Transverse colon (tissue), 4 donors: ENCODE data around the gene LCORL. TPM values are rescaled to one million over a fixed set of nuclear protein-coding genes. Genes with fewer than 3 reads are reported as not detected.

Source experiments
- DNase-seq: peaks from one replicate; pipeline ENCODE4 v3.0.0-alpha.2; 2019
- H3K27ac ChIP-seq, 4 donors: fragments of 200-600 bp; sonication (generic); 2 replicates each; pipeline ENCODE4 v1.5.1; 2016 to 2018; ENCODE audit warnings: inconsistent platforms in 4 of 4
- H3K27me3 ChIP-seq: fragments of 200-600 bp; sonication (generic); 2 replicates; pipeline ENCODE4 v1.5.1; 2017; ENCODE audit warnings: inconsistent platforms
- H3K36me3 ChIP-seq, 4 donors: fragments of 200-600 bp; sonication (generic); 2 replicates each; pipeline ENCODE4 v1.5.1; 2017 to 2019; ENCODE audit warnings: inconsistent platforms in 4 of 4
- H3K4me1 ChIP-seq, 4 donors: fragments of 200-600 bp; sonication (generic); 2 replicates each; pipeline ENCODE4 v1.5.1; 2017 to 2020; ENCODE audit warnings: inconsistent platforms in 4 of 4
- H3K4me3 ChIP-seq, 4 donors: fragments of 200-600 bp; sonication (generic); 1 replicate in 1 of 4; 2 replicates in 3 of 4; pipeline versions ENCODE4 v1.5.1 to v1.6.1; 2017 to 2019; ENCODE audit warnings: inconsistent platforms in 4 of 4
- H3K9me3 ChIP-seq, 2 donors: fragments of 200-600 bp; sonication (generic); 2 replicates each; pipeline ENCODE4 v1.5.1; 2017 to 2019; ENCODE audit warnings: inconsistent platforms in 2 of 2
- EP300 ChIP-seq: sonication (generic); formaldehyde crosslinking; IDR thresholded peaks from one replicate; pipeline ENCODE4 v1.6.1; 2017; ENCODE audit warnings: antibody characterized with exemption, low read depth
- POLR2A ChIP-seq: fragments of 450-650 bp; IDR thresholded peaks from one replicate; pipeline ENCODE4 v1.6.1; 2016; ENCODE audit warnings: antibody characterized with exemption, mild to moderate bottlenecking, moderate library complexity
- POLR2AphosphoS5 ChIP-seq, 3 donors: sonication (generic); formaldehyde crosslinking; IDR thresholded peaks; one replicate each; pipeline ENCODE4 v1.6.1; 2016; ENCODE audit warnings: antibody characterized with exemption in 3 of 3
- WGBS, 2 donors: methylation state at CpG; one replicate each; pipeline ENCODE4 v1.1.5; 2018; ENCODE audit warnings: low coverage in 1 of 2; 5-methylcytosine and 5-hydroxymethylcytosine counted together
- in situ Hi-C, 4 donors: fragments of 200-750 bp; cut with MboI; loops; one replicate each; pipeline versions ENCODE4 v1.15.0 to v1.15.1; 2017; ENCODE audit warnings: low sequenced_read_pairs in 3 of 4, low pct_ligation_motif_present in 1 of 4, low pct_unique_long_range_greater_than_20kb in 1 of 4
- intact Hi-C: fragments of 100-400 bp; cut with DNase I; formaldehyde crosslinking; loops from one replicate; pipeline ENCODE4 v1.15.1; 2023; ENCODE audit warnings: low total_unique reads
- total RNA-seq, 4 donors: library from RNA; depleted of rRNA; stranded (reverse); fragments of >200 nt; gene quantifications; one replicate each; pipeline ENCODE4 v1.1.0, GENCODE V29; 2016
- TF ChIP-seq, protein P1 (sequence below), 5 experiments: fragments of 200-600 bp in 3 of 5; fragments of 450-650 bp in 2 of 5; sonication (generic) in 3 of 5; IDR thresholded peaks; 1 replicate in 2 of 5; 2 replicates in 3 of 5; pipeline ENCODE4 v1.5.1; 2016 to 2017; ENCODE audit warnings: antibody characterized with exemption in 5 of 5, inconsistent platforms in 3 of 5, mild to moderate bottlenecking in 2 of 5, moderate library complexity in 1 of 5

The LCORL gene
- total RNA-seq, 4 donors from 2014 or later, result 14.7 to 162 (median 28.5) TPM

DNA sequence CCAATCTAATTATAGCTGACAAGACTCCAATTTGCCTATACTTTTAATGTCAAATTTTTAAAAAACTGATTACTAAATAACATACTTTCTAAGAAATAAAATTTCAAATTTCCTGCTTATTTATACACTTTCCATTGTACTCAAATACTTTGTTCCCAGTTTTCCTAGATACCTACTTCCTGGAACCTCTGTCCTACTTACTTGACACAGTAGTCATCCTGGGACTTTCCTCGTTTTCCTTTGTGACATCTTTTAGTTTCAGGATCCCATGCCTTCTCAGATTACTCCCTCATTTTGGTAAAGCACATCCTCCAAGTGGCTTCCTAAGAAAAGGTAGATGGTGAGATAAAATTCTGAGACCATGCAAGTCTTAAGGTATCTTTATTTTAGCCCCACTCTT is 226.8 kb downstream of the LCORL start:
- no peak overlapping the region for H3K27ac ChIP-seq
- H3K36me3 ChIP-seq, result peaks cover 0 to 9% (median 0%) of the 10 kb centered on the region in 4 donors
- in situ Hi-C loops (loop anchor here in 1 of 4 donors (25.0 kb wide), 1 partner anchor 232 kb away; no protein-coding TSS in a partner anchor), intact Hi-C loops (no loop called here)
- H3K27me3 ChIP-seq, result no peaks in the 10 kb centered on the region
- no peaks in the 10 kb centered on the region for H3K9me3 ChIP-seq
- H3K4me3 ChIP-seq, result no peak overlapping the region
- 14 to 45% methylated on average over 1 of the region's 1 CpG for WGBS, 2 donors
- H3K4me1 ChIP-seq, result peaks cover 0 to 7% (median 0%) of the 10 kb centered on the region in 4 donors
- TF ChIP-seq POLR2A, result no peak
- no peak for TF ChIP-seq EP300
- no peak for TF ChIP-seq POLR2AphosphoS5 (IDR thresholded peaks at IDR 0.05)
- TF ChIP-seq, protein P1, sequence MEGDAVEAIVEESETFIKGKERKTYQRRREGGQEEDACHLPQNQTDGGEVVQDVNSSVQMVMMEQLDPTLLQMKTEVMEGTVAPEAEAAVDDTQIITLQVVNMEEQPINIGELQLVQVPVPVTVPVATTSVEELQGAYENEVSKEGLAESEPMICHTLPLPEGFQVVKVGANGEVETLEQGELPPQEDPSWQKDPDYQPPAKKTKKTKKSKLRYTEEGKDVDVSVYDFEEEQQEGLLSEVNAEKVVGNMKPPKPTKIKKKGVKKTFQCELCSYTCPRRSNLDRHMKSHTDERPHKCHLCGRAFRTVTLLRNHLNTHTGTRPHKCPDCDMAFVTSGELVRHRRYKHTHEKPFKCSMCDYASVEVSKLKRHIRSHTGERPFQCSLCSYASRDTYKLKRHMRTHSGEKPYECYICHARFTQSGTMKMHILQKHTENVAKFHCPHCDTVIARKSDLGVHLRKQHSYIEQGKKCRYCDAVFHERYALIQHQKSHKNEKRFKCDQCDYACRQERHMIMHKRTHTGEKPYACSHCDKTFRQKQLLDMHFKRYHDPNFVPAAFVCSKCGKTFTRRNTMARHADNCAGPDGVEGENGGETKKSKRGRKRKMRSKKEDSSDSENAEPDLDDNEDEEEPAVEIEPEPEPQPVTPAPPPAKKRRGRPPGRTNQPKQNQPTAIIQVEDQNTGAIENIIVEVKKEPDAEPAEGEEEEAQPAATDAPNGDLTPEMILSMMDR (IDR thresholded peaks at IDR 0.05), result no peak
- no peak for DNase-seq

Other genes with a start within 250 kb of the LCORL start
- under 1 TPM; 0.14 to 0.75 (median 0.18) TPM for gene FAM184B, start 240.1 kb downstream of the LCORL start, total RNA-seq
- 10 to 100 TPM in 3 of 4 donors, 1 to 10 TPM in 1; 9.0 to 23.3 (median 16.7) TPM for gene DCAF16, start 211.0 kb downstream of the LCORL start, total RNA-seq
- 1 to 10 TPM in 1 of 4 donors, under 1 TPM in 2, not detected in 1; 0.48 to 3.2 (median 0.96) TPM for gene NCAPG, start 210.8 kb downstream of the LCORL start, total RNA-seq